HEK293 (cell line): ENCODE results near the gene DSE.
A peak's percentile ranks its signal among the peaks of the same experiment; 100 is the strongest.

ENCODE experiments used
- EGR2 ChIP-seq: fragments of 450-650 bp; formaldehyde crosslinking; IDR thresholded peaks from 2 replicates; pipeline ENCODE4 v1.5.1; 2016; ENCODE audit warnings: low read depth, missing biosample characterization, missing genetic modification characterization
- YY2 ChIP-seq: fragments of 450-650 bp; formaldehyde crosslinking; IDR thresholded peaks from 2 replicates; pipeline ENCODE4 v1.5.1; 2016; ENCODE audit warnings: missing biosample characterization, missing genetic modification characterization
- ZFP41 ChIP-seq: fragments of 450-650 bp; formaldehyde crosslinking; IDR thresholded peaks from 2 replicates; pipeline ENCODE4 v1.5.1; 2016; ENCODE audit warnings: missing biosample characterization, missing genetic modification characterization, borderline replicate concordance
- ZNF112 ChIP-seq: fragments of 450-650 bp; formaldehyde crosslinking; IDR thresholded peaks from 2 replicates; pipeline ENCODE4 v1.5.0; 2017; ENCODE audit warnings: missing biosample characterization, missing genetic modification characterization
- ZNF16 ChIP-seq: fragments of 450-650 bp; formaldehyde crosslinking; IDR thresholded peaks from 2 replicates; pipeline ENCODE4 v1.5.1; 2016; ENCODE audit warnings: low read depth, missing biosample characterization, missing genetic modification characterization
- ZNF19 ChIP-seq: fragments of 450-650 bp; formaldehyde crosslinking; IDR thresholded peaks from 2 replicates; pipeline ENCODE4; 2016; ENCODE audit warnings: missing biosample characterization, missing genetic modification characterization, low read depth
- ZNF211 ChIP-seq: fragments of 450-650 bp; formaldehyde crosslinking; IDR thresholded peaks from 2 replicates; pipeline ENCODE4 v1.5.1; 2016; ENCODE audit warnings: low read depth, missing biosample characterization, missing genetic modification characterization
- ZNF23 ChIP-seq: fragments of 450-650 bp; formaldehyde crosslinking; IDR thresholded peaks from 2 replicates; pipeline ENCODE4 v1.5.1; 2016; ENCODE audit warnings: missing biosample characterization, missing genetic modification characterization, borderline replicate concordance
- ZNF292 ChIP-seq: fragments of 450-650 bp; formaldehyde crosslinking; IDR thresholded peaks from 2 replicates; pipeline ENCODE4 v1.5.1; 2016; ENCODE audit warnings: low read depth, missing biosample characterization, missing genetic modification characterization, borderline replicate concordance
- ZNF341 ChIP-seq: fragments of 450-650 bp; formaldehyde crosslinking; IDR thresholded peaks from 2 replicates; pipeline ENCODE4; 2016; ENCODE audit warnings: low read depth, missing biosample characterization, missing genetic modification characterization
- ZNF37A ChIP-seq: fragments of 450-650 bp; IDR thresholded peaks from 2 replicates; pipeline ENCODE4 v1.5.1; 2018; ENCODE audit warnings: missing biosample characterization, missing genetic modification characterization
- ZNF571 ChIP-seq: fragments of 450-650 bp; formaldehyde crosslinking; IDR thresholded peaks from 2 replicates; pipeline ENCODE4 v1.5.0; 2017; ENCODE audit warnings: missing biosample characterization, missing genetic modification characterization
- ZNF645 ChIP-seq: fragments of 450-650 bp; formaldehyde crosslinking; IDR thresholded peaks from 2 replicates; pipeline ENCODE4; 2016; ENCODE audit warnings: missing biosample characterization, missing genetic modification characterization
- ZNF677 ChIP-seq: fragments of 450-650 bp; IDR thresholded peaks from 2 replicates; pipeline ENCODE4 v1.5.0; 2018; ENCODE audit warnings: missing biosample characterization, mild to moderate bottlenecking, missing genetic modification characterization, moderate library complexity
- ZNF76 ChIP-seq: fragments of 450-650 bp; formaldehyde crosslinking; IDR thresholded peaks from 2 replicates; pipeline ENCODE4; 2016; ENCODE audit warnings: low read depth, missing biosample characterization, missing genetic modification characterization, borderline replicate concordance
- ZSCAN16 ChIP-seq: fragments of 450-650 bp; formaldehyde crosslinking; IDR thresholded peaks from 2 replicates; pipeline ENCODE4 v1.5.1; 2016; ENCODE audit warnings: missing biosample characterization, missing genetic modification characterization
- TF ChIP-seq, protein P1 (sequence below): fragments of 450-650 bp; formaldehyde crosslinking; IDR thresholded peaks from 2 replicates; pipeline ENCODE4 v1.5.1; 2016; ENCODE audit warnings: missing biosample characterization, missing genetic modification characterization
- TF ChIP-seq, protein P2 (sequence below): fragments of 450-650 bp; formaldehyde crosslinking; conservative IDR thresholded peaks from 2 replicates; pipeline ENCODE4 v1.5.1; 2016; ENCODE audit warnings: low read depth, missing biosample characterization, missing genetic modification characterization
- TF ChIP-seq, protein P3 (sequence below): fragments of 450-650 bp; formaldehyde crosslinking; IDR thresholded peaks from 2 replicates; pipeline ENCODE4 v1.5.1; 2016; ENCODE audit warnings: missing biosample characterization, missing genetic modification characterization
- TF ChIP-seq, protein P4 (sequence below): sonication (generic); formaldehyde crosslinking; IDR thresholded peaks from 2 replicates; pipeline ENCODE4 v1.8.1; 2022; ENCODE audit warnings: mild to moderate bottlenecking, moderate library complexity, missing genetic modification reagents
- TF ChIP-seq, protein P5 (sequence below): fragments of 450-650 bp; formaldehyde crosslinking; IDR thresholded peaks from 2 replicates; pipeline ENCODE4 v1.5.1; 2016; ENCODE audit warnings: missing biosample characterization, missing genetic modification characterization
- TF ChIP-seq, protein P6 (sequence below): fragments of 450-650 bp; formaldehyde crosslinking; IDR thresholded peaks from 2 replicates; pipeline ENCODE4 v1.5.1; 2016; ENCODE audit warnings: missing biosample characterization, missing genetic modification characterization
- TF ChIP-seq, protein P7 (sequence below): fragments of 450-650 bp; formaldehyde crosslinking; IDR thresholded peaks from 2 replicates; pipeline ENCODE4 v1.5.1; 2016; ENCODE audit warnings: missing biosample characterization, missing genetic modification characterization, low read depth

The DSE gene

GRCh38 chr6:116405652-116406356 lies 35.1 kb downstream of the DSE start (continued):
- no peak for TF ChIP-seq ZSCAN16 (tag by site-specific recombination)
- no peak for TF ChIP-seq ZNF211 (tag by site-specific recombination)
- TF ChIP-seq, protein P1, sequence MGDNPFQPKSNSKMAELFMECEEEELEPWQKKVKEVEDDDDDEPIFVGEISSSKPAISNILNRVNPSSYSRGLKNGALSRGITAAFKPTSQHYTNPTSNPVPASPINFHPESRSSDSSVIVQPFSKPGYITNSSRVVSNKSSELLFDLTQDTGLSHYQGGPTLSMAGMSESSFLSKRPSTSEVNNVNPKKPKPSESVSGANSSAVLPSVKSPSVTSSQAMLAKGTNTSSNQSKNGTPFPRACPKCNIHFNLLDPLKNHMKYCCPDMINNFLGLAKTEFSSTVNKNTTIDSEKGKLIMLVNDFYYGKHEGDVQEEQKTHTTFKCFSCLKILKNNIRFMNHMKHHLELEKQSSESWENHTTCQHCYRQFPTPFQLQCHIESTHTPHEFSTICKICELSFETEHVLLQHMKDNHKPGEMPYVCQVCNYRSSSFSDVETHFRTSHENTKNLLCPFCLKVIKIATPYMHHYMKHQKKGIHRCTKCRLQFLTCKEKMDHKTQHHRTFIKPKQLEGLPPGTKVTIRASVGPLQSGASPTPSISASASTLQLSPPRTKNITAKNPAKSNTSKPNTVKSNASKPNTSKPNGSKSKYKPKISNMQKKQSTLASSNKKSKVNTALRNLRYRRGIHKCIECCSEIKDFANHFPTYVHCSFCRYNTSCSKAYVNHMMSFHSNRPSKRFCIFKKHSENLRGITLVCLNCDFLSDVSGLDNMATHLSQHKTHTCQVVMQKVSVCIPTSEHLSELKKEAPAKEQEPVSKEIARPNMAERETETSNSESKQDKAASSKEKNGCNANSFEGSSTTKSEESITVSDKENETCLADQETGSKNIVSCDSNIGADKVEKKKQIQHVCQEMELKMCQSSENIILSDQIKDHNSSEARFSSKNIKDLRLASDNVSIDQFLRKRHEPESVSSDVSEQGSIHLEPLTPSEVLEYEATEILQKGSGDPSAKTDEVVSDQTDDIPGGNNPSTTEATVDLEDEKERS: no peak
- TF ChIP-seq, protein P2, sequence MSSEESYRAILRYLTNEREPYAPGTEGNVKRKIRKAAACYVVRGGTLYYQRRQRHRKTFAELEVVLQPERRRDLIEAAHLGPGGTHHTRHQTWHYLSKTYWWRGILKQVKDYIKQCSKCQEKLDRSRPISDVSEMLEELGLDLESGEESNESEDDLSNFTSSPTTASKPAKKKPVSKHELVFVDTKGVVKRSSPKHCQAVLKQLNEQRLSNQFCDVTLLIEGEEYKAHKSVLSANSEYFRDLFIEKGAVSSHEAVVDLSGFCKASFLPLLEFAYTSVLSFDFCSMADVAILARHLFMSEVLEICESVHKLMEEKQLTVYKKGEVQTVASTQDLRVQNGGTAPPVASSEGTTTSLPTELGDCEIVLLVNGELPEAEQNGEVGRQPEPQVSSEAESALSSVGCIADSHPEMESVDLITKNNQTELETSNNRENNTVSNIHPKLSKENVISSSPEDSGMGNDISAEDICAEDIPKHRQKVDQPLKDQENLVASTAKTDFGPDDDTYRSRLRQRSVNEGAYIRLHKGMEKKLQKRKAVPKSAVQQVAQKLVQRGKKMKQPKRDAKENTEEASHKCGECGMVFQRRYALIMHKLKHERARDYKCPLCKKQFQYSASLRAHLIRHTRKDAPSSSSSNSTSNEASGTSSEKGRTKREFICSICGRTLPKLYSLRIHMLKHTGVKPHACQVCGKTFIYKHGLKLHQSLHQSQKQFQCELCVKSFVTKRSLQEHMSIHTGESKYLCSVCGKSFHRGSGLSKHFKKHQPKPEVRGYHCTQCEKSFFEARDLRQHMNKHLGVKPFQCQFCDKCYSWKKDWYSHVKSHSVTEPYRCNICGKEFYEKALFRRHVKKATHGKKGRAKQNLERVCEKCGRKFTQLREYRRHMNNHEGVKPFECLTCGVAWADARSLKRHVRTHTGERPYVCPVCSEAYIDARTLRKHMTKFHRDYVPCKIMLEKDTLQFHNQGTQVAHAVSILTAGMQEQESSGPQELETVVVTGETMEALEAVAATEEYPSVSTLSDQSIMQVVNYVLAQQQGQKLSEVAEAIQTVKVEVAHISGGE: no peak
- no peak for TF ChIP-seq ZNF292 (tag by site-specific recombination)
- TF ChIP-seq, protein P3, sequence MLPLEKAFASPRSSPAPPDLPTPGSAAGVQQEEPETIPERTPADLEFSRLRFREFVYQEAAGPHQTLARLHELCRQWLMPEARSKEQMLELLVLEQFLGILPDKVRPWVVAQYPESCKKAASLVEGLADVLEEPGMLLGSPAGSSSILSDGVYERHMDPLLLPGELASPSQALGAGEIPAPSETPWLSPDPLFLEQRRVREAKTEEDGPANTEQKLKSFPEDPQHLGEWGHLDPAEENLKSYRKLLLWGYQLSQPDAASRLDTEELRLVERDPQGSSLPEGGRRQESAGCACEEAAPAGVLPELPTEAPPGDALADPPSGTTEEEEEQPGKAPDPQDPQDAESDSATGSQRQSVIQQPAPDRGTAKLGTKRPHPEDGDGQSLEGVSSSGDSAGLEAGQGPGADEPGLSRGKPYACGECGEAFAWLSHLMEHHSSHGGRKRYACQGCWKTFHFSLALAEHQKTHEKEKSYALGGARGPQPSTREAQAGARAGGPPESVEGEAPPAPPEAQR (tag by site-specific recombination): no peak
- no peak for TF ChIP-seq ZNF645 (tag by site-specific recombination)
- TF ChIP-seq ZNF571 (tag by site-specific recombination): no peak
- TF ChIP-seq ZNF677 (tag by site-specific recombination): no peak
- TF ChIP-seq ZNF19 (tag by site-specific recombination): no peak
- TF ChIP-seq EGR2 (tag by site-specific recombination): peak; percentile 79; the same call in 1 of the 2 replicates
- TF ChIP-seq, protein P4, sequence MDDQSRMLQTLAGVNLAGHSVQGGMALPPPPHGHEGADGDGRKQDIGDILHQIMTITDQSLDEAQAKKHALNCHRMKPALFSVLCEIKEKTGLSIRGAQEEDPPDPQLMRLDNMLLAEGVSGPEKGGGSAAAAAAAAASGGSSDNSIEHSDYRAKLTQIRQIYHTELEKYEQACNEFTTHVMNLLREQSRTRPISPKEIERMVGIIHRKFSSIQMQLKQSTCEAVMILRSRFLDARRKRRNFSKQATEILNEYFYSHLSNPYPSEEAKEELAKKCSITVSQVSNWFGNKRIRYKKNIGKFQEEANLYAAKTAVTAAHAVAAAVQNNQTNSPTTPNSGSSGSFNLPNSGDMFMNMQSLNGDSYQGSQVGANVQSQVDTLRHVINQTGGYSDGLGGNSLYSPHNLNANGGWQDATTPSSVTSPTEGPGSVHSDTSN (CRISPR knock-in tag): no peak
- TF ChIP-seq ZNF112: no peak
- TF ChIP-seq, protein P5, sequence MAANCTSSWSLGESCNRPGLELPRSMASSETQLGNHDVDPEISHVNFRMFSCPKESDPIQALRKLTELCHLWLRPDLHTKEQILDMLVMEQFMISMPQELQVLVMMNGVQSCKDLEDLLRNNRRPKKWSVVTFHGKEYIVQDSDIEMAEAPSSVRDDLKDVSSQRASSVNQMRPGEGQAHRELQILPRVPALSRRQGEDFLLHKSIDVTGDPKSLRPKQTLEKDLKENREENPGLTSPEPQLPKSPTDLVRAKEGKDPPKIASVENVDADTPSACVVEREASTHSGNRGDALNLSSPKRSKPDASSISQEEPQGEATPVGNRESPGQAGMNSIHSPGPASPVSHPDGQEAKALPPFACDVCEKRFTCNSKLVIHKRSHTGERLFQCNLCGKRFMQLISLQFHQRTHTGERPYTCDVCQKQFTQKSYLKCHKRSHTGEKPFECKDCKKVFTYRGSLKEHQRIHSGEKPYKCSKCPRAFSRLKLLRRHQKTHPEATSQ: no peak
- TF ChIP-seq ZNF23 (tag by site-specific recombination): no peak
- TF ChIP-seq, protein P6, sequence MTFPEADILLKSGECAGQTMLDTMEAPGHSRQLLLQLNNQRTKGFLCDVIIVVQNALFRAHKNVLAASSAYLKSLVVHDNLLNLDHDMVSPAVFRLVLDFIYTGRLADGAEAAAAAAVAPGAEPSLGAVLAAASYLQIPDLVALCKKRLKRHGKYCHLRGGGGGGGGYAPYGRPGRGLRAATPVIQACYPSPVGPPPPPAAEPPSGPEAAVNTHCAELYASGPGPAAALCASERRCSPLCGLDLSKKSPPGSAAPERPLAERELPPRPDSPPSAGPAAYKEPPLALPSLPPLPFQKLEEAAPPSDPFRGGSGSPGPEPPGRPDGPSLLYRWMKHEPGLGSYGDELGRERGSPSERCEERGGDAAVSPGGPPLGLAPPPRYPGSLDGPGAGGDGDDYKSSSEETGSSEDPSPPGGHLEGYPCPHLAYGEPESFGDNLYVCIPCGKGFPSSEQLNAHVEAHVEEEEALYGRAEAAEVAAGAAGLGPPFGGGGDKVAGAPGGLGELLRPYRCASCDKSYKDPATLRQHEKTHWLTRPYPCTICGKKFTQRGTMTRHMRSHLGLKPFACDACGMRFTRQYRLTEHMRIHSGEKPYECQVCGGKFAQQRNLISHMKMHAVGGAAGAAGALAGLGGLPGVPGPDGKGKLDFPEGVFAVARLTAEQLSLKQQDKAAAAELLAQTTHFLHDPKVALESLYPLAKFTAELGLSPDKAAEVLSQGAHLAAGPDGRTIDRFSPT (tag by site-specific recombination): peak; percentile 28; the same call in 1 of the 2 replicates
- TF ChIP-seq, protein P7, sequence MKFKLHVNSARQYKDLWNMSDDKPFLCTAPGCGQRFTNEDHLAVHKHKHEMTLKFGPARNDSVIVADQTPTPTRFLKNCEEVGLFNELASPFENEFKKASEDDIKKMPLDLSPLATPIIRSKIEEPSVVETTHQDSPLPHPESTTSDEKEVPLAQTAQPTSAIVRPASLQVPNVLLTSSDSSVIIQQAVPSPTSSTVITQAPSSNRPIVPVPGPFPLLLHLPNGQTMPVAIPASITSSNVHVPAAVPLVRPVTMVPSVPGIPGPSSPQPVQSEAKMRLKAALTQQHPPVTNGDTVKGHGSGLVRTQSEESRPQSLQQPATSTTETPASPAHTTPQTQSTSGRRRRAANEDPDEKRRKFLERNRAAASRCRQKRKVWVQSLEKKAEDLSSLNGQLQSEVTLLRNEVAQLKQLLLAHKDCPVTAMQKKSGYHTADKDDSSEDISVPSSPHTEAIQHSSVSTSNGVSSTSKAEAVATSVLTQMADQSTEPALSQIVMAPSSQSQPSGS (tag by site-specific recombination): no peak
- TF ChIP-seq ZNF16 (tag by site-specific recombination): no peak
- TF ChIP-seq ZNF76 (tag by site-specific recombination): no peak
- no peak for TF ChIP-seq ZNF341 (tag by site-specific recombination)
- no peak for TF ChIP-seq ZNF37A (tag by site-specific recombination)
- no peak for TF ChIP-seq ZFP41 (tag by site-specific recombination)
- TF ChIP-seq YY2 (tag by site-specific recombination): no peak
